ENCODE measurements around the gene MYO15B.

MYO15B gene

DNA sequence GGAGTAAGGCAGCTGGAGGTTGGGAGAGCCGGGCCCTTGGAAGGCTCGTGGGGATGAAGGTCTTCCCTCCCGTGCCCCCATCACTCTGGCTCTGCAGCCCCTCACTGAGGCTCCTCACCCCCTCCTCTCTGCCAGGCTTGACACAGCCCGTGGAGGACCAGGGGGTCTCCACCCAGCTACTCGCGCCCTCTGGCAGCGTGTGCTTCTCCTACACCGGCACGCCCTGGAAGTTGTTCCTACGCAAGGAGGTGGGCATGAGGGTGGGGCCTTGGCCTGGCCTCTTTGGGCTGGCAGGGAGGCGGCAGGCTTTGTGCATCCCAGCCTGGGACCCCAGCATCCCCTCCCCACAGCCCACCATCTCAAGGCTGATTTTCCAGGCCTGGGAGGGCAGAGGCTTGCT, 30.1 kb downstream of the MYO15B start:
- H3K4me3 ChIP-seq (replicated peaks; ENCODE audit: low read depth, low read length), result no peak overlapping the region
- TF ChIP-seq, protein P1, sequence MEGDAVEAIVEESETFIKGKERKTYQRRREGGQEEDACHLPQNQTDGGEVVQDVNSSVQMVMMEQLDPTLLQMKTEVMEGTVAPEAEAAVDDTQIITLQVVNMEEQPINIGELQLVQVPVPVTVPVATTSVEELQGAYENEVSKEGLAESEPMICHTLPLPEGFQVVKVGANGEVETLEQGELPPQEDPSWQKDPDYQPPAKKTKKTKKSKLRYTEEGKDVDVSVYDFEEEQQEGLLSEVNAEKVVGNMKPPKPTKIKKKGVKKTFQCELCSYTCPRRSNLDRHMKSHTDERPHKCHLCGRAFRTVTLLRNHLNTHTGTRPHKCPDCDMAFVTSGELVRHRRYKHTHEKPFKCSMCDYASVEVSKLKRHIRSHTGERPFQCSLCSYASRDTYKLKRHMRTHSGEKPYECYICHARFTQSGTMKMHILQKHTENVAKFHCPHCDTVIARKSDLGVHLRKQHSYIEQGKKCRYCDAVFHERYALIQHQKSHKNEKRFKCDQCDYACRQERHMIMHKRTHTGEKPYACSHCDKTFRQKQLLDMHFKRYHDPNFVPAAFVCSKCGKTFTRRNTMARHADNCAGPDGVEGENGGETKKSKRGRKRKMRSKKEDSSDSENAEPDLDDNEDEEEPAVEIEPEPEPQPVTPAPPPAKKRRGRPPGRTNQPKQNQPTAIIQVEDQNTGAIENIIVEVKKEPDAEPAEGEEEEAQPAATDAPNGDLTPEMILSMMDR (IDR thresholded peaks at IDR 0.05; ENCODE audit: low read depth, low read length, missing control alignments), result no peak
- no peak for DNase-seq (ENCODE audit: extremely low read depth, low read depth)

DNA sequence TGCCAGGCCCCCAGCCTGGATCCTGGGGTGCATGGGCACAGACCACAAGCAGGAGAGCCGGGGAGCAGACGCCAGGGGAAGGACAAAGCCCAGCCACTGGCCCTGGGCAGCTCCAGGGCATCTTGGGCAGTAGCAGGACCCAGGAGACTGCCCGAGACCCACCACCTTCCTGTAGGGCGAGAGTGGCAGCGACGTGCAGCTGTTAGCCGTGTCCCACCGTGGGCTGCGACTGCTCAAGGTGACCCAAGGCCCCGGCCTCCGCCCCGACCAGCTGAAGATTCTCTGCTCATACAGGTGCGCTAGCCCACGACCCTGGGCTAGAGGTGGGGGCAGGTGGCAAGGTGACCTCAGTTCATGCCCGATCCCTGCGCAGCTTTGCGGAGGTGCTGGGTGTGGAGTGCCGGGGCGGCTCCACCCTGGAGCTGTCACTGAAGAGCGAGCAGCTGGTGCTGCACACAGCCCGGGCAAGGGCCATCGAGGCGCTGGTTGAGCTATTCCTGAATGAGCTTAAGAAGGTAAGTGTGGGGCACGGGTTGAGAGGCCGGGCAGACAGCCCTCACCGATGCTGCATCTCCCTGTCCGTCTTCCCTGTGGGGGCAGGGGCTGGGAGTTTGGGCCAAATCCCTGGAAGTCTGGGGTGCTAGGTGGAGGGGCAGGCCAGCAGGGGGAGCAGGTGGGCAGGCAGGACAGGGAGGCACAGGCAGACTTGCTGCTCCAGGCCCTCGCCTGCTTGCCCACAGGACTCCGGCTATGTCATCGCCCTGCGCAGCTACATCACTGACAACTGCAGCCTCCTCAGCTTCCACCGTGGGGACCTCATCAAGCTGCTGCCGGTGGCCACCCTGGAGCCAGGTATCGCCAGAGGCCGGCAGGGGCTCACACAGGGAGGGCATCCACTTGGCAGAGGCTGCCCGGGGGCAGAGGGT, 32.2 kb downstream of the MYO15B start:
- H3K4me3 ChIP-seq (replicated peaks; ENCODE audit: low read depth, low read length), result no peak overlapping the region
- DNase-seq (ENCODE audit: extremely low read depth, low read depth), result no peak
- TF ChIP-seq, protein P1 (IDR thresholded peaks at IDR 0.05; ENCODE audit: low read depth, low read length, missing control alignments), result peak; percentile 70

DNA sequence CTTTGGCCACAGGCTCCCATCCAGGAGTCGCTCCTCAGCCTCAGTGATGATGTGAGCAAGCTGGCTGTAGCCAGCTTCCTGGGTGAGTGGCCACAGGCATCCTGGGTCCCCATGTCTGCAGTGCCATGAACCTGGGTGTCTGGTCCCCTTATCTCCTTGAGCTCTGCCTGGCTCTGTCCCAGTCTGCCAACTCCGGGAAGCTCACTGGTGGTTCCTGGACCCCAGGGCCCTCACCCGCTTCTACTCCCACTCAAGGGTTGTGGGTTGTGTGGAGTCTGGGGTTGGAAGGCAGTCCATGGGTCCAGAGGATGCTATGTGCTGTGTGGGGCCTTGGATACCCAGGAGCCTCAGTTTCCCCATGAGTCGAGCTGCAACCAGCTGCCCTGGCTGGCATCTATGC, 33.9 kb downstream of the MYO15B start:
- TF ChIP-seq, protein P1 (IDR thresholded peaks at IDR 0.05; ENCODE audit: low read depth, low read length, missing control alignments), result no peak
- no peak for DNase-seq (ENCODE audit: extremely low read depth, low read depth)
- no peak overlapping the region for H3K4me3 ChIP-seq (replicated peaks; ENCODE audit: low read depth, low read length)

DNA sequence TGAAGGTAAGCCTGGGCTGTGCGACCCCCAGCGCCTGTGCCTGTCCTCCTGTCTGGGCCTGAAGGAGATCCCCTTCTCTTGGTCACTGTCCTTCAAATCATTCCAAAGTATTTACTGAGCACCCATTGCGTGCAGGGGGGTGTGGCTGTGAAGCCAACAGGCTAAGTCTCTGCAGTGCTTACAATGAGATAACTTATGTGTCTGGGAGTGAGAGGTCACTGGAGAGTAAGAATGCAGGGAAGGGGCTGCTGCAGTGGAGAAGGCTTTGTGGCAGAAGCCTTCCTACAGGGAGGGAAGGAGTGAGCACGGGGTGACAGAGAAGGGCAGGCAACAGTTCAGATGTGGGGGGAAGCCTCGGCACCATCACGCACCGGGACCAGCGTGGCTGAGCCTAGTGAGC, 34.5 kb downstream of the MYO15B start:
- DNase-seq (ENCODE audit: extremely low read depth, low read depth), result no peak
- H3K4me3 ChIP-seq (replicated peaks; ENCODE audit: low read depth, low read length), result no peak overlapping the region
- TF ChIP-seq, protein P1 (IDR thresholded peaks at IDR 0.05; ENCODE audit: low read depth, low read length, missing control alignments), result no peak

DNA sequence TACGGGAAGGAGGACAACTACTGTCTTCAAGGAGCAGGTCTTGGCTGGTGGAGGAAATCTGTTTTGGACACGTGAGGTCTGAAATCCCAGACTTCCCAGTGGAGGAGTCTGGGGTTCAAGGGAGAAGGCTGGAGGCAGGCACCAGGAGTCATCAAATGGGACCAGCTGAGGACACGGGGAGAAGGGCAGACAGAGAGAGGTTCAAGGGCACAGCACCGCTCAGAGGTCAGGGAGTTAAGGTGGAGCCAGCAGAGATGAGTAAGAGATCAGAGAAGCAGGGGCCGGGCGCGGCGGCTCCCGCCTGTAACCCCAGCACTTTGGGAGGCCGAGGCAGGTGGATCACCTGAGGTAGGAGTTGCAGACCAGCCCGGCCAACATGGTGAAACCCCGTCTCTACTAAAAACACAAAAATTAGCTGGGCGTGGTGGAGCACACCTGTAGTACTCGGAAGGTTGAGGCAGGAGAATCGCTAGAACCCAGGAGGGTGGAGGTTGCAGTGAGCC, 35.2 kb downstream of the MYO15B start:
- TF ChIP-seq, protein P1 (IDR thresholded peaks at IDR 0.05; ENCODE audit: low read depth, low read length, missing control alignments), result no peak
- H3K4me3 ChIP-seq (replicated peaks; ENCODE audit: low read depth, low read length), result no peak overlapping the region
- no peak for DNase-seq (ENCODE audit: extremely low read depth, low read depth)

DNA sequence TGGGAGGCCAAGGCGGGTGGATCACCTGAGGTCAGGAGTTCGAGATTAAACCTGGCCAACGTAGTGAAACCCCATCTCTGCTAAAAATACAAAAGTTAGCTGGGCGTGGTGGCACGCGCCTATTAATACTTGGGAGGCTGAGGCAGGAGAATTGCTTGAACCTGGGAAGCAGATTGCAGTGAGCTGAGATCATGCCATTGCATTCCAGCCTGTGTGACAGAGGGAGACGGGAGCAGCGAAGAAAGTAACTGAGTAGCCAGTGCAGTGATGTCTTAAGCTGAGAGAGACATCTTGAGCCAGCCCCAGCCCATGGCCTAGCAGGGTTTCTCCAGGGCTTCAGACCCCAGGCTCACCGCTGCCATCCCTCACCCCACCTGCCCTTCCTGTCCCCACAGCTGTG, 35.8 kb downstream of the MYO15B start:
- TF ChIP-seq, protein P1 (IDR thresholded peaks at IDR 0.05; ENCODE audit: low read depth, low read length, missing control alignments), result no peak
- no peak overlapping the region for H3K4me3 ChIP-seq (replicated peaks; ENCODE audit: low read depth, low read length)
- no peak for DNase-seq (ENCODE audit: extremely low read depth, low read depth)
